Ovary (tissue), 9 donors: ENCODE measurements around the gene EHMT1. TPM values are rescaled to one million over a fixed set of nuclear protein-coding genes. Genes with fewer than 3 reads are reported as not detected.

Source experiments
- DNase-seq, 5 donors: peaks; one replicate each; pipeline ENCODE4 v3.0.0-alpha.2; 2019 to 2020
- H3K27ac ChIP-seq, 2 donors: fragments of 200-600 bp; one replicate each; pipeline versions ENCODE4 v1.5.1 to v1.8.0; 2019 to 2022
- H3K27me3 ChIP-seq: fragments of 200-600 bp; one replicate; pipeline ENCODE4 v1.8.0; 2022
- H3K36me3 ChIP-seq: fragments of 200-600 bp; sonication (generic); one replicate; pipeline ENCODE4 v1.5.1; 2019
- H3K4me1 ChIP-seq: one replicate; pipeline ENCODE4 v1.8.1; 2013; ENCODE audit warnings: mild to moderate bottlenecking, moderate library complexity; ENCODE audit not compliant: insufficient read depth
- H3K4me3 ChIP-seq: fragments of 200-600 bp; sonication (generic); one replicate; pipeline ENCODE4 v1.5.1; 2017
- H3K9me3 ChIP-seq, 2 donors: fragments of 200-600 bp in 1 of 2; sonication (generic) in 1 of 2; one replicate each; pipeline versions ENCODE4 v1.5.1 to v1.8.1; 2013 to 2019; ENCODE audit warnings: mild to moderate bottlenecking in 1 of 2, moderate library complexity in 1 of 2
- EP300 ChIP-seq: sonication (generic); formaldehyde crosslinking; IDR thresholded peaks from one replicate; pipeline ENCODE4 v1.6.1; 2017; ENCODE audit warnings: antibody characterized with exemption
- POLR2A ChIP-seq: fragments of 450-650 bp; IDR thresholded peaks from one replicate; pipeline ENCODE4 v1.6.1; 2017; ENCODE audit warnings: antibody characterized with exemption, mild to moderate bottlenecking, moderate library complexity
- WGBS, 3 donors: extraction: QIAGEN DNeasy Blood & Tissue Kit in 1 of 3; methylation state at CpG; one replicate each; pipeline versions ENCODE4 v1.1.5 to v1.1.7; 2013 to 2017; 5-methylcytosine and 5-hydroxymethylcytosine counted together
- intact Hi-C, 4 donors: fragments of 100-400 bp; cut with DNase I; formaldehyde crosslinking; loops; one replicate each; pipeline versions ENCODE4 v1.11.0 to v1.15.1; 2022 to 2023
- polyA plus RNA-seq, 2 donors: library from polyadenylated mRNA; stranded (reverse); fragments of 200-250 nt in 1 of 2; fragments of 350-450 nt in 1 of 2; fragmentation: Illumina TruSeq in 1 of 2; extraction: RNeasy Lipid Tissue Mini Kit (QIAGEN cat#74804) in 1 of 2; gene quantifications; one replicate each; pipeline ENCODE4 v1.2.3, GENCODE V29; 2013 to 2014
- total RNA-seq, 7 donors: library from RNA; depleted of rRNA in 2 of 7; stranded (reverse); fragments of >200 nt in 2 of 7; fragmentation: NEBNext Ultra II Directional in 3 of 7; extraction: Animal tissue kit (Norgen Biotek cat#: 25700) in 3 of 7; gene quantifications; one replicate each; pipeline versions ENCODE4 v1.1.0 to v1.2.4, GENCODE V29; 2016 to 2023
- TF ChIP-seq, protein P1 (sequence below), 3 donors: fragments of 450-650 bp in 2 of 3; fragments of 200-600 bp in 1 of 3; IDR thresholded peaks; one replicate each; pipeline versions ENCODE4 v1.5.1 to v1.8.0; 2016 to 2022; ENCODE audit warnings: antibody characterized with exemption in 3 of 3, mild to moderate bottlenecking in 1 of 3
- donor health status: DM: no; HTN: no; CAD: no; lungs with moderate emphysema.
- donor health status: DM: no; HTN: no; CAD: no.
- donor health status: Bipolar disorder and iron deficiency.
- donor health status: DM: yes; HTN: yes; CAD: no.
- donor health status: DM: no; HTN: no; CAD: no.
- donor health status: DM: yes; HTN: yes; CAD: no.

EHMT1 gene
- total and polyA plus RNA-seq, 9 donors = 40.8 to 98.5 (median 77.9) TPM

DNA sequence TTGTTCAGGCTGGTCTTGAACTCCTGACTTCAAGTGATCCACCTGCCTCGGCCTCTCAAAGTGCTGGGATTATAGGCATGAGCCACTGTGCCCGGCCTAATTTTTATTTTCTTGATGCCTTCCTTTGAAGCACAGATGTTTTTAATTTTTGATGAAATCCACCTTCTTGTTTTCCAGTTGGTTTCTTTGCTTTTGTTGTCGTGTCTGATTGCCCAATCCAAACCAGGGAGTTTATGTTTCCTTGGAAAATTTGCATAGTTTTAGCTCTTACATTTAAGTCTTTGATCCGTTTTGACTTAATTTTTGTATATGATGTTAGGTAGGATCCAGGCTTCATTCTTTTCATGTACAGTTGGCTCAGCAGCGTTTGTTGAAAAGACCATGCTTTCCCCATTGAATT is 15.2 kb downstream of the EHMT1 start:
- TF ChIP-seq, protein P1, sequence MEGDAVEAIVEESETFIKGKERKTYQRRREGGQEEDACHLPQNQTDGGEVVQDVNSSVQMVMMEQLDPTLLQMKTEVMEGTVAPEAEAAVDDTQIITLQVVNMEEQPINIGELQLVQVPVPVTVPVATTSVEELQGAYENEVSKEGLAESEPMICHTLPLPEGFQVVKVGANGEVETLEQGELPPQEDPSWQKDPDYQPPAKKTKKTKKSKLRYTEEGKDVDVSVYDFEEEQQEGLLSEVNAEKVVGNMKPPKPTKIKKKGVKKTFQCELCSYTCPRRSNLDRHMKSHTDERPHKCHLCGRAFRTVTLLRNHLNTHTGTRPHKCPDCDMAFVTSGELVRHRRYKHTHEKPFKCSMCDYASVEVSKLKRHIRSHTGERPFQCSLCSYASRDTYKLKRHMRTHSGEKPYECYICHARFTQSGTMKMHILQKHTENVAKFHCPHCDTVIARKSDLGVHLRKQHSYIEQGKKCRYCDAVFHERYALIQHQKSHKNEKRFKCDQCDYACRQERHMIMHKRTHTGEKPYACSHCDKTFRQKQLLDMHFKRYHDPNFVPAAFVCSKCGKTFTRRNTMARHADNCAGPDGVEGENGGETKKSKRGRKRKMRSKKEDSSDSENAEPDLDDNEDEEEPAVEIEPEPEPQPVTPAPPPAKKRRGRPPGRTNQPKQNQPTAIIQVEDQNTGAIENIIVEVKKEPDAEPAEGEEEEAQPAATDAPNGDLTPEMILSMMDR (IDR thresholded peaks at IDR 0.05) = no peak
- TF ChIP-seq POLR2A (no peak), EP300 (no peak)
- 71 to 75% (median 72%) methylated on average over 5 of the region's 5 CpGs for WGBS, 3 donors
- no peaks in the 10 kb centered on the region for H3K27me3 ChIP-seq
- intact Hi-C loops = no loop called here
- no peak overlapping the region for H3K27ac ChIP-seq
- H3K4me3 ChIP-seq = no peak overlapping the region
- DNase-seq = no peak
- H3K4me1 ChIP-seq = peaks cover 27% of the 10 kb centered on the region
- no peaks in the 10 kb centered on the region for H3K36me3 ChIP-seq
- no peaks in the 10 kb centered on the region for H3K9me3 ChIP-seq

DNA sequence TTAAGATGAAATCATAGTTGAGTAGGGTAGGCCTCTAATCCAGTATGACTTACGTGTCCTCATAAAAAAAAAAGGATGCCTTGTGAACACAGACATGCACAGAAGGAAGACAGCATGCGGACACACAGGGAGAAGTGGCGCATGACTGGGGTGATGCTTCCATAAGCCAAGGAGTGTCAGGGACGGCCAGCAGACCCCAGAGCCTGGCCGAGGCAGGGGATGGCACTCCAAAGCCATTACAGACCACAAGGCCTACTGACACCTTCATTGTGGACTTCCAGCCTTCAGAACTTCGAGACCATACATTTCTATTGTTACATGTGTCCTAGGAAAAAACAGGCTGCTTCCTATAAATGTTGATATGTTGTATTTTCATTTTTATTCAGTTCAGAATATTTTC is 19.9 kb downstream of the EHMT1 start:
- WGBS, 3 donors = 79 to 84% (median 81%) methylated on average over 6 of the region's 6 CpGs
- Histone ChIP-seq H3K9me3 (no peaks in the 10 kb centered on the region), H3K4me1 (peaks cover 15% of the 10 kb centered on the region), H3K27ac (peak overlapping the region in 1 of 2 donors; percentile 41), H3K4me3 (no peak overlapping the region), H3K27me3 (no peaks in the 10 kb centered on the region), H3K36me3 (no peaks in the 10 kb centered on the region)
- peak in 1 of 5 donors; percentile 23 for DNase-seq
- TF ChIP-seq EP300 (no peak), POLR2A (no peak)
- TF ChIP-seq, protein P1 (IDR thresholded peaks at IDR 0.05) = no peak
- intact Hi-C loops = no loop called here

DNA sequence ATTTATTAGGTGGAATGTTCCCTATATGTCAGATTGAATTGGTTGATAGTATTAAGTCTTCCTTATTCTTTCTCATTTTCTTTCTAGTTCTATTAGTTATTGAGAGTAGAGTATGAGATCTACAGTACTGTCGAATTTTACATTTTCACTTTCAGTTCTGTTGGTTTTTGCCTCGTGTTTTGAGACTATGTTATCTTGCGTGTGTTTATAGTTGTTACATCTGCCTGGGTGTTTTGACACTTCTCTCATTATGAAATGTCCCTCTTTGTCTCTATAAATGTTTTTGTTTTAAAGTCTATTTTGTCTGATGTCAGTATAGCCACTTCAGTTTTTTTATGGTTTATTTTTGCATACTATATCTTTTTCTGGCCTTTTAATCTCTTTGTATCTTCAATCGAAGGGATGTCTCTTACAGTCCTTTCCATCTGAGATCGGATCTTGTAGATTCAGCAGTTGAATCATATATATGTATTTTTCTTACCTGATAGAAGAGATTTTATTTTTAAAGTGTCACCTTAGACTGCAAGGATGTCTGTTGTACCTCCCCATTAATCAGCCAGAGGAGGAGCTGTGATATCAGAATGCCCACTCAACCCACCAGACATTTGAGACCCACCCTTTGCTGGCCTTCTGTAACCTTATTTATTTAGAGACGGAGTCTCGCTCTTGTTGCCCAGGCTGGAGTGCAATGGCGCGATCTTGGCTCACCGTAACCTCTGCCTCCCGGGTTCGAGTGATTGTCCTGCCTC is 20.7 kb downstream of the EHMT1 start:
- Histone ChIP-seq H3K9me3 (no peaks in the 10 kb centered on the region), H3K4me1 (peaks cover 15% of the 10 kb centered on the region), H3K27ac (peak overlapping the region in 1 of 2 donors; percentile 41), H3K4me3 (peak overlapping the region; percentile 12), H3K27me3 (no peaks in the 10 kb centered on the region), H3K36me3 (no peaks in the 10 kb centered on the region)
- WGBS, 3 donors = 31 to 59% (median 41%) methylated on average over 12 of the region's 12 CpGs
- TF ChIP-seq POLR2A (no peak), EP300 (no peak)
- TF ChIP-seq, protein P1 (IDR thresholded peaks at IDR 0.05) = no peak
- DNase-seq = no peak
- intact Hi-C loops = no loop called here

DNA sequence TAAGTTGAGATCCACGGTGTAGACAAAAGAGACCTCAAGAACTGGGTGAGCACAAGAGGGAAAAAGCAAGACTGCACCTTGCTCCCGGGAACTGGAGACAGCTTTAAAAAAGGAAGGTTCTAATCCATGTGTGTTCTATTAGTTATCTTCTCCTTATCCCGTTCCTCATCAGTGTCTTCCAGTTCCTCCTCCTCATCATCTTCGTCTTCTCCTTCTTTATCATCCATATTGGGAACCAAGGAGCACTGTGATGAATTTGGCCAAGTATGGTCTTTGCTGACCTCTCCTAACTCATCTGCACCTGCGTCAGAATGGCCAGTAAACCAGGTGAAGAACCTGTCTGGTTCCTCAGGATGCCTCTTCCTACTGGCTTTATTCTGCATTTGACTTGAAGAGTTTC is 22.1 kb downstream of the EHMT1 start:
- Histone ChIP-seq H3K9me3 (no peaks in the 10 kb centered on the region), H3K27me3 (no peaks in the 10 kb centered on the region), H3K36me3 (no peaks in the 10 kb centered on the region), H3K4me3 (no peak overlapping the region), H3K27ac (no peak overlapping the region), H3K4me1 (peaks cover 15% of the 10 kb centered on the region)
- no peak for DNase-seq
- intact Hi-C loops = no loop called here
- 92 to 94% (median 93%) methylated on average over 5 of the region's 5 CpGs for WGBS, 3 donors
- TF ChIP-seq, protein P1 (IDR thresholded peaks at IDR 0.05) = no peak
